ENCODE results near the gene KCNK4. TPM values are rescaled to one million over a fixed set of nuclear protein-coding genes. Genes with fewer than 3 reads are reported as not detected.

Gene KCNK4
- total and polyA plus RNA-seq, 8 donors = not detected

- no peak for TF ChIP-seq CTCF (IDR thresholded peaks at IDR 0.05)
- TF ChIP-seq EP300 (IDR thresholded peaks at IDR 0.05) = no peak
- no peak for TF ChIP-seq POLR2AphosphoS5 (IDR thresholded peaks at IDR 0.05)
- TF ChIP-seq POLR2A (IDR thresholded peaks at IDR 0.05) = no peak
- peaks cover 22 to 39% (median 34%) of the 10 kb centered on the region in 4 donors for H3K4me1 ChIP-seq
- DNase-seq = no peak
- H3K27ac ChIP-seq = peak overlapping the region in 3 of 5 donors; percentile 81 to 89 (median 86)
- WGBS, 5 donors = 55 to 79% (median 64%) methylated on average over 7 to 8 of the region's 8 CpGs
- no peaks in the 10 kb centered on the region for H3K9me3 ChIP-seq
- intact Hi-C loops (cut with DNase I; ENCODE audit: low total_unique reads) = no loop called here
- H3K4me3 ChIP-seq = peak overlapping the region in 3 of 4 donors; percentile 80 to 86 (median 83)
- H3K36me3 ChIP-seq = peaks cover 31 to 40% (median 38%) of the 10 kb centered on the region in 4 donors
- H3K27me3 ChIP-seq = no peaks in the 10 kb centered on the region
These were observed 38.1 kb upstream of the KCNK4 start for GRCh38 chr11:64253043-64253442.

GRCh38 chr11:64253481-64253880 is 37.6 kb upstream of the KCNK4 start:
- DNase-seq = no peak
- Histone ChIP-seq H3K36me3 (peaks cover 35 to 44% (median 43%) of the 10 kb centered on the region in 4 donors), H3K4me3 (no peak overlapping the region), H3K4me1 (peaks cover 22 to 39% (median 32%) of the 10 kb centered on the region in 4 donors), H3K27ac (no peak overlapping the region), H3K9me3 (no peaks in the 10 kb centered on the region), H3K27me3 (no peaks in the 10 kb centered on the region)
- intact Hi-C loops (cut with DNase I; ENCODE audit: low total_unique reads) = no loop called here
- TF ChIP-seq POLR2A (IDR thresholded peaks at IDR 0.05) = no peak
- TF ChIP-seq POLR2AphosphoS5 (IDR thresholded peaks at IDR 0.05) = no peak
- TF ChIP-seq CTCF (IDR thresholded peaks at IDR 0.05) = no peak
- no peak for TF ChIP-seq EP300 (IDR thresholded peaks at IDR 0.05)
- 41 to 65% (median 57%) methylated on average over 5 of the region's 5 CpGs for WGBS, 5 donors

GRCh38 chr11:64254326-64254725 is 36.8 kb upstream of the KCNK4 start:
- Histone ChIP-seq H3K4me1 (peaks cover 22 to 39% (median 32%) of the 10 kb centered on the region in 4 donors), H3K36me3 (peaks cover 43 to 52% (median 51%) of the 10 kb centered on the region in 4 donors), H3K9me3 (no peaks in the 10 kb centered on the region), H3K27ac (no peak overlapping the region), H3K4me3 (no peak overlapping the region), H3K27me3 (no peaks in the 10 kb centered on the region)
- WGBS, 5 donors = 85 to 92% (median 88%) methylated on average over 5 to 7 of the region's 7 CpGs
- no peak for DNase-seq
- intact Hi-C loops (cut with DNase I; ENCODE audit: low total_unique reads) = no loop called here
- TF ChIP-seq POLR2AphosphoS5 (IDR thresholded peaks at IDR 0.05) (no peak), POLR2A (IDR thresholded peaks at IDR 0.05) (no peak), EP300 (IDR thresholded peaks at IDR 0.05) (no peak), CTCF (IDR thresholded peaks at IDR 0.05) (no peak)

- H3K36me3 ChIP-seq = peaks cover 44 to 64% (median 62%) of the 10 kb centered on the region in 4 donors
- H3K27ac ChIP-seq = no peak overlapping the region
- intact Hi-C loops (cut with DNase I; ENCODE audit: low total_unique reads) = no loop called here
- no peaks in the 10 kb centered on the region for H3K27me3 ChIP-seq
- TF ChIP-seq POLR2A (IDR thresholded peaks at IDR 0.05) (no peak), CTCF (IDR thresholded peaks at IDR 0.05) (no peak), EP300 (IDR thresholded peaks at IDR 0.05) (no peak), POLR2AphosphoS5 (IDR thresholded peaks at IDR 0.05) (no peak)
- DNase-seq = no peak
- peaks cover 22 to 37% (median 31%) of the 10 kb centered on the region in 4 donors for H3K4me1 ChIP-seq
- WGBS, 5 donors = 86 to 91% (median 89%) methylated on average over 28 to 35 of the region's 35 CpGs
- no peak overlapping the region for H3K4me3 ChIP-seq
- H3K9me3 ChIP-seq = no peaks in the 10 kb centered on the region
These were observed 35.7 kb upstream of the KCNK4 start for GRCh38 chr11:64255135-64256128.
